AG09309 (cell line): ENCODE results near the gene HOXD1.

Experiments used
- DNase-seq: peaks from one replicate; pipeline ENCODE4 v3.0.0-alpha.2; 2010; ENCODE audit warnings: low read depth
- H3K4me3 ChIP-seq: 2 replicates; pipeline ENCODE4 v1.5.1; 2011; ENCODE audit warnings: mild to moderate bottlenecking, low read depth, low read length, moderate library complexity; ENCODE audit not compliant: control insufficient read depth
- CTCF ChIP-seq: IDR thresholded peaks from 2 replicates; pipeline ENCODE4 v1.5.1; 2011; ENCODE audit warnings: mild to moderate bottlenecking, low read depth, low read length, inconsistent platforms; ENCODE audit not compliant: insufficient read depth, control insufficient read depth; ENCODE audit errors: missing control alignments

HOXD1 gene

DNA sequence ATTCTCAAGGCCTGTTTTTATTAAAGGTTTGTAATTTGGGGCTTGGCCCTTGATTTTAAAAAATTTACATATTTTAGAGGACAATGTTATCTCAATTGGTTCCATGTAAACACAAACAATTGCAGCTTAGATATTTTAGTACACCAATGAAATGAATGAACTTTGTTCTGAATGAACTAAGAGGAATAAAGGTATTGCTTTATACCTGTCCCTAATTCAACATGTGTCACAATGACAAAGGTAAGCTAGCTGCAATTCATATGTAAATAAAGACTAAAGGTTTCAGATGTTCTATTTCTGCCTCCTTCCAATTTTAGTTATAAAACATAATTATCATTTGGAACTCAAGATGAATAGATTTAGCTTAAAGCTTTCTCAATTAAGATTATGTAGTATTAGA is 11.4 kb downstream of the HOXD1 start:
- H3K4me3 ChIP-seq: no peak overlapping the region
- no peak for TF ChIP-seq CTCF
- DNase-seq: no peak

- DNase-seq: no peak
- H3K4me3 ChIP-seq: no peak overlapping the region
- TF ChIP-seq CTCF: no peak
These were observed 12.5 kb downstream of the HOXD1 start for GRCh38 chr2:176200971-176201370.

GRCh38 chr2:176202491-176202890 is 14.0 kb downstream of the HOXD1 start:
- TF ChIP-seq CTCF: no peak
- H3K4me3 ChIP-seq: no peak overlapping the region
- DNase-seq: no peak

DNA sequence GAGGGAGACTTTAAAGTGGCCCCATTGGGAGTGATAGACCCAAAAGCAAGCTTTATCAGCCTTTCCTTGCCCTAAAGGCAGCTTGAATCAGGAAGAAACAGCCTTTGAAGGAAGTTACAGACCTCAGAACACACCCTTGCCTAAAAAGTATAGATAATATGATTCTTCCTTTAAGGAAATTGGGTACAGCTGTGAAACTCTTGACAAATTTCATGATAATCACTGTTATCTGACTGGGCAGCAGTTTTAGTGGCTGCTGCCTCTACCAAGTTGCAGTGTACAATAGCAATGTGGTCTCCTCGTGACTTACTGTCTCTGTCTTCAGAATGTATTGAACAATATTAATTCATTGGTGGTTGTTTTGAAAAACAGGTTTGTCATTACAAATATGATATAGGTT is 16.7 kb downstream of the HOXD1 start:
- H3K4me3 ChIP-seq: no peak overlapping the region
- DNase-seq: no peak
- TF ChIP-seq CTCF: no peak

DNA sequence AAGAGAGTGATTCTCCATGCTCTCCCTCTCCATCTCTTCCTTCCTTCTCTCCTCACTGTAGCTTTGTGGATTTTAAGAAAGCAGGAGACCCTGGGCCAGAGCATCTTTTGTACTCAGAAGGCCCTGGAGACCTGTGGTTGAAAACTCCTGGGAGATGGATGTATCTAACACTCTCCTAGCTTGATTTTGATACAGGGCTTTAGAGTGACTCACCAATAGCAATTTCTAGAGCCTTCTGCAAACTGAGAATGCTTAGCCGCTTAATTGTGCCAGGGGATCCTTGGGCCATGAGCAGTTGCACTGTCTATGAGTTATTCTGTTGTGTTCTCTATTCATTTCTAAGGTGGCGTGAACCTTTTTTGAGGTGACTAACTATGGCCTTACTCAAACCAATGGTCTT is 17.7 kb downstream of the HOXD1 start:
- TF ChIP-seq CTCF: no peak
- no peak for DNase-seq

DNA sequence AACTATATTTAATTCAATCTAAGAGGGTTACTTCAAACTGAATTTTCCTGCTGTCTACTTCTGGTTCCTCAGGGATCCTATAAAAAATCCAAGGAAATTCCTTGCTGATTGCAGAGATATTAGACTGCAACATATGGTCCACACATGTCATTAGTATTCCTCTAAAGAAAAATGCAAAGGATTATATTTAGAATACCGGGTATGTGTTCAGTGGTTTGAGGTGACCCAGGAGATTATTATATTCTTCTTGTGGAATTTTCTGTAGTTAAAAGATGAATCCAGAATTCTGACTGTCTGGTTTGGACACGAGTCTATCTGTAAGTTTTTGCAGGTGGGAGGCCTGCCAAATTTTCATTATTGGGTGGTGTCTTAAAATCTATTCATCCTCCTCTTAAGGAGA is 18.2 kb downstream of the HOXD1 start:
- H3K4me3 ChIP-seq: no peak overlapping the region
- no peak for TF ChIP-seq CTCF
- DNase-seq: no peak

More for the DNA sequence above, 17.7 kb downstream of the HOXD1 start:
- no peak overlapping the region for H3K4me3 ChIP-seq

DNA sequence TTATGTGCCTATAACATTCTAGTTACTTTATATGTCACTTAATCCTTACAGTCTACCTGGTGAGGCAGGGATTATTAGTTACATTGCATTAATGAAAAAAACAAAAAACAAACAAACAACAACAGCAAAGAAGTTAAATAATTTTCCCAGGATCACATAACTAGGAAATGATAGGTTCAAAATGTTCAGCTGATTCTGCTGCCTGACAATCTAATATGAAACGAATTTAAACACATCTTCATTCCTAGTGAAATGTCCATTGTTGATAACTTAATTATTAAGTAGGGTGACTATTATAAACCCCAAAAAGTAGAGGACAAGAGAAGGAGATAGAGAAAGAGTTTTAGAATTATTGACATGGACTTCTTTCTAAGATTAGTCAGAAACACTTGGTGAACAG is 22.6 kb downstream of the HOXD1 start:
- H3K4me3 ChIP-seq: no peak overlapping the region
- TF ChIP-seq CTCF: no peak
- DNase-seq: no peak
